ENCODE data around the gene TEX19. TPM values are rescaled to one million over a fixed set of nuclear protein-coding genes. Genes with fewer than 3 reads are reported as not detected.

The TEX19 gene
- total and polyA plus RNA-seq, 2 experiments from 2014 or later: 0.10 to 0.66 TPM

- Histone ChIP-seq H3K27me3 (ENCODE audit: insufficient read depth) (peaks cover 16% of the 10 kb centered on the region), H3F3A (replicated peaks; ENCODE audit: low read depth) (no peaks in the 10 kb centered on the region), H3K79me2 (replicated peaks; ENCODE audit: insufficient read depth) (no peaks in the 10 kb centered on the region), H3K4me2 (no peak overlapping the region), H3K4me3 (no peak overlapping the region), H2AFZ (no peak overlapping the region), H4K20me1 (replicated peaks; ENCODE audit: insufficient read depth) (no peaks in the 10 kb centered on the region), H3K4me1 (ENCODE audit: insufficient read depth) (no peaks in the 10 kb centered on the region), H3K9me2 (ENCODE audit: insufficient read depth) (no peaks in the 10 kb centered on the region), H3K27ac (ENCODE audit: low read depth) (no peak overlapping the region), H3K36me3 (ENCODE audit: insufficient read depth) (no peaks in the 10 kb centered on the region)
- TF ChIP-seq CREB1 (CRISPR knock-in tag; IDR thresholded peaks at IDR 0.05; ENCODE audit: low read depth) (no peak), POLR2AphosphoS5 (IDR thresholded peaks at IDR 0.05; ENCODE audit: low read depth) (no peak)
- DNase-seq (ENCODE audit: low spot score) (no peak), ATAC-seq (no peak)
- Mint-ChIP-seq H3K4me3 (no peak overlapping the region), H3K27ac (no peak overlapping the region), H3K36me3 (ENCODE audit: low read depth) (peaks cover 4% of the 10 kb centered on the region; the same call in 2 of the 3 replicates), H3K9me3 (peaks cover 12% of the 10 kb centered on the region; the same call in 2 of the 3 replicates), H3K4me1 (peaks cover 13% of the 10 kb centered on the region), H3K27me3 (ENCODE audit: insufficient read depth, low read depth, poor library complexity) (peaks cover 28% of the 10 kb centered on the region)
These were observed 6.7 kb downstream of the TEX19 start for GRCh38 chr17:82365606-82366295.

DNA sequence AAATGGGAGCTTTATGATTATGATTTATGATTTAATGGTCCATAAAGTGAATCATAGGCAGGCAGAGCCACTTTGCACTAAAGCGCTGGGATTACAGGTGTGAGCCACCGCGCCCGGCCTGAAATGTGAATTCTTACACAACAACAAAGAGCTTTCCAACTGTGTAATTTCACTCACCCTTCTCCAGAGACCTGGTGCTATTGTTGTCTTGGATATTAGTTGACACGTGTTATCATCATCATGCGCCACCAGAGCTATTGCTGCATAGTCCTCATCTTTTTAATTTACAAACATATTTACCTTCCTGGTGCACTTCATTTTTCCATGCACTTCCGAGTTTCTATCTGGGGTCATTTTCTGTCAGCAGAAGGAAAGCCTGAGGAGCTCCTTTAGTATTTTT lies 7.7 kb downstream of the TEX19 start:
- Histone ChIP-seq H4K20me1 (replicated peaks; ENCODE audit: insufficient read depth) (no peaks in the 10 kb centered on the region), H2AFZ (no peak overlapping the region), H3K27ac (ENCODE audit: low read depth) (no peak overlapping the region), H3K27me3 (ENCODE audit: insufficient read depth) (peaks cover 26% of the 10 kb centered on the region), H3K4me2 (no peak overlapping the region), H3K9me2 (ENCODE audit: insufficient read depth) (no peaks in the 10 kb centered on the region), H3K4me1 (ENCODE audit: insufficient read depth) (no peaks in the 10 kb centered on the region; the same call in 1 of the 2 replicates), H3F3A (replicated peaks; ENCODE audit: low read depth) (no peaks in the 10 kb centered on the region), H3K4me3 (no peak overlapping the region), H3K79me2 (replicated peaks; ENCODE audit: insufficient read depth) (no peaks in the 10 kb centered on the region), H3K36me3 (ENCODE audit: insufficient read depth) (no peaks in the 10 kb centered on the region)
- Mint-ChIP-seq H3K9me3 (peaks cover 12% of the 10 kb centered on the region; the same call in 2 of the 3 replicates), H3K27me3 (ENCODE audit: insufficient read depth, low read depth, poor library complexity) (peaks cover 29% of the 10 kb centered on the region), H3K36me3 (ENCODE audit: low read depth) (peaks cover 4% of the 10 kb centered on the region; the same call in 2 of the 3 replicates), H3K4me1 (peaks cover 13% of the 10 kb centered on the region), H3K27ac (no peak overlapping the region), H3K4me3 (no peak overlapping the region)
- ATAC-seq (no peak), DNase-seq (ENCODE audit: low spot score) (no peak)
- TF ChIP-seq ZNF114 (CRISPR knock-in tag; IDR thresholded peaks at IDR 0.05): no peak
- no peak for TF ChIP-seq EZH2 (IDR thresholded peaks at IDR 0.05; ENCODE audit: low read depth, unreplicated experiment)
- TF ChIP-seq, protein P1, sequence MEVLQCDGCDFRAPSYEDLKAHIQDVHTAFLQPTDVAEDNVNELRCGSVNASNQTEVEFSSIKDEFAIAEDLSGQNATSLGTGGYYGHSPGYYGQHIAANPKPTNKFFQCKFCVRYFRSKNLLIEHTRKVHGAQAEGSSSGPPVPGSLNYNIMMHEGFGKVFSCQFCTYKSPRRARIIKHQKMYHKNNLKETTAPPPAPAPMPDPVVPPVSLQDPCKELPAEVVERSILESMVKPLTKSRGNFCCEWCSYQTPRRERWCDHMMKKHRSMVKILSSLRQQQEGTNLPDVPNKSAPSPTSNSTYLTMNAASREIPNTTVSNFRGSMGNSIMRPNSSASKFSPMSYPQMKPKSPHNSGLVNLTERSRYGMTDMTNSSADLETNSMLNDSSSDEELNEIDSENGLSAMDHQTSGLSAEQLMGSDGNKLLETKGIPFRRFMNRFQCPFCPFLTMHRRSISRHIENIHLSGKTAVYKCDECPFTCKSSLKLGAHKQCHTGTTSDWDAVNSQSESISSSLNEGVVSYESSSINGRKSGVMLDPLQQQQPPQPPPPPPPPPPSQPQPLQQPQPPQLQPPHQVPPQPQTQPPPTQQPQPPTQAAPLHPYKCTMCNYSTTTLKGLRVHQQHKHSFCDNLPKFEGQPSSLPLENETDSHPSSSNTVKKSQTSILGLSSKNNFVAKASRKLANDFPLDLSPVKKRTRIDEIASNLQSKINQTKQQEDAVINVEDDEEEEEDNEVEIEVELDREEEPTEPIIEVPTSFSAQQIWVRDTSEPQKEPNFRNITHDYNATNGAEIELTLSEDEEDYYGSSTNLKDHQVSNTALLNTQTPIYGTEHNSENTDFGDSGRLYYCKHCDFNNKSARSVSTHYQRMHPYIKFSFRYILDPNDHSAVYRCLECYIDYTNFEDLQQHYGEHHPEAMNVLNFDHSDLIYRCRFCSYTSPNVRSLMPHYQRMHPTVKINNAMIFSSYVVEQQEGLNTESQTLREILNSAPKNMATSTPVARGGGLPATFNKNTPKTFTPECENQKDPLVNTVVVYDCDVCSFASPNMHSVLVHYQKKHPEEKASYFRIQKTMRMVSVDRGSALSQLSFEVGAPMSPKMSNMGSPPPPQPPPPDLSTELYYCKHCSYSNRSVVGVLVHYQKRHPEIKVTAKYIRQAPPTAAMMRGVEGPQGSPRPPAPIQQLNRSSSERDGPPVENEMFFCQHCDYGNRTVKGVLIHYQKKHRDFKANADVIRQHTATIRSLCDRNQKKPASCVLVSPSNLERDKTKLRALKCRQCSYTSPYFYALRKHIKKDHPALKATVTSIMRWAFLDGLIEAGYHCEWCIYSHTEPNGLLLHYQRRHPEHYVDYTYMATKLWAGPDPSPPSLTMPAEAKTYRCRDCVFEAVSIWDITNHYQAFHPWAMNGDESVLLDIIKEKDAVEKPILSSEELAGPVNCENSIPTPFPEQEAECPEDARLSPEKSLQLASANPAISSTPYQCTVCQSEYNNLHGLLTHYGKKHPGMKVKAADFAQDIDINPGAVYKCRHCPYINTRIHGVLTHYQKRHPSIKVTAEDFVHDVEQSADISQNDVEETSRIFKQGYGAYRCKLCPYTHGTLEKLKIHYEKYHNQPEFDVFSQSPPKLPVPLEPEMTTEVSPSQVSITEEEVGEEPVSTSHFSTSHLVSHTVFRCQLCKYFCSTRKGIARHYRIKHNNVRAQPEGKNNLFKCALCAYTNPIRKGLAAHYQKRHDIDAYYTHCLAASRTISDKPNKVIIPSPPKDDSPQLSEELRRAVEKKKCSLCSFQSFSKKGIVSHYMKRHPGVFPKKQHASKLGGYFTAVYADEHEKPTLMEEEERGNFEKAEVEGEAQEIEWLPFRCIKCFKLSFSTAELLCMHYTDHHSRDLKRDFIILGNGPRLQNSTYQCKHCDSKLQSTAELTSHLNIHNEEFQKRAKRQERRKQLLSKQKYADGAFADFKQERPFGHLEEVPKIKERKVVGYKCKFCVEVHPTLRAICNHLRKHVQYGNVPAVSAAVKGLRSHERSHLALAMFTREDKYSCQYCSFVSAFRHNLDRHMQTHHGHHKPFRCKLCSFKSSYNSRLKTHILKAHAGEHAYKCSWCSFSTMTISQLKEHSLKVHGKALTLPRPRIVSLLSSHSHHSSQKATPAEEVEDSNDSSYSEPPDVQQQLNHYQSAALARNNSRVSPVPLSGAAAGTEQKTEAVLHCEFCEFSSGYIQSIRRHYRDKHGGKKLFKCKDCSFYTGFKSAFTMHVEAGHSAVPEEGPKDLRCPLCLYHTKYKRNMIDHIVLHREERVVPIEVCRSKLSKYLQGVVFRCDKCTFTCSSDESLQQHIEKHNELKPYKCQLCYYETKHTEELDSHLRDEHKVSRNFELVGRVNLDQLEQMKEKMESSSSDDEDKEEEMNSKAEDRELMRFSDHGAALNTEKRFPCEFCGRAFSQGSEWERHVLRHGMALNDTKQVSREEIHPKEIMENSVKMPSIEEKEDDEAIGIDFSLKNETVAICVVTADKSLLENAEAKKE (CRISPR knock-in tag; IDR thresholded peaks at IDR 0.05): no peak
- TF ChIP-seq EZH2phosphoT487 (IDR thresholded peaks at IDR 0.05; ENCODE audit: unreplicated experiment): no peak
- TF ChIP-seq POLR2AphosphoS5 (IDR thresholded peaks at IDR 0.05; ENCODE audit: low read depth): no peak
- no peak for TF ChIP-seq ETS1 (IDR thresholded peaks at IDR 0.05)
- no peak for TF ChIP-seq JUNB (IDR thresholded peaks at IDR 0.05; ENCODE audit: unreplicated experiment)
- no peak for TF ChIP-seq STAT1 (IDR thresholded peaks at IDR 0.05; ENCODE audit: unreplicated experiment)
- TF ChIP-seq, protein P2, sequence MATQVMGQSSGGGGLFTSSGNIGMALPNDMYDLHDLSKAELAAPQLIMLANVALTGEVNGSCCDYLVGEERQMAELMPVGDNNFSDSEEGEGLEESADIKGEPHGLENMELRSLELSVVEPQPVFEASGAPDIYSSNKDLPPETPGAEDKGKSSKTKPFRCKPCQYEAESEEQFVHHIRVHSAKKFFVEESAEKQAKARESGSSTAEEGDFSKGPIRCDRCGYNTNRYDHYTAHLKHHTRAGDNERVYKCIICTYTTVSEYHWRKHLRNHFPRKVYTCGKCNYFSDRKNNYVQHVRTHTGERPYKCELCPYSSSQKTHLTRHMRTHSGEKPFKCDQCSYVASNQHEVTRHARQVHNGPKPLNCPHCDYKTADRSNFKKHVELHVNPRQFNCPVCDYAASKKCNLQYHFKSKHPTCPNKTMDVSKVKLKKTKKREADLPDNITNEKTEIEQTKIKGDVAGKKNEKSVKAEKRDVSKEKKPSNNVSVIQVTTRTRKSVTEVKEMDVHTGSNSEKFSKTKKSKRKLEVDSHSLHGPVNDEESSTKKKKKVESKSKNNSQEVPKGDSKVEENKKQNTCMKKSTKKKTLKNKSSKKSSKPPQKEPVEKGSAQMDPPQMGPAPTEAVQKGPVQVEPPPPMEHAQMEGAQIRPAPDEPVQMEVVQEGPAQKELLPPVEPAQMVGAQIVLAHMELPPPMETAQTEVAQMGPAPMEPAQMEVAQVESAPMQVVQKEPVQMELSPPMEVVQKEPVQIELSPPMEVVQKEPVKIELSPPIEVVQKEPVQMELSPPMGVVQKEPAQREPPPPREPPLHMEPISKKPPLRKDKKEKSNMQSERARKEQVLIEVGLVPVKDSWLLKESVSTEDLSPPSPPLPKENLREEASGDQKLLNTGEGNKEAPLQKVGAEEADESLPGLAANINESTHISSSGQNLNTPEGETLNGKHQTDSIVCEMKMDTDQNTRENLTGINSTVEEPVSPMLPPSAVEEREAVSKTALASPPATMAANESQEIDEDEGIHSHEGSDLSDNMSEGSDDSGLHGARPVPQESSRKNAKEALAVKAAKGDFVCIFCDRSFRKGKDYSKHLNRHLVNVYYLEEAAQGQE (IDR thresholded peaks at IDR 0.05; ENCODE audit: unreplicated experiment): no peak

All from GM23338 (cell line).